Motor neuron (in vitro differentiated cells): ENCODE data around the gene NUPR2. TPM values are rescaled to one million over a fixed set of nuclear protein-coding genes. Genes with fewer than 3 reads are reported as not detected.
"Not testable (repeated sequence)": the region's sequence is repeated elsewhere in the genome, so short reads cannot be mapped to it uniquely, and the experiment has no call there.

Source experiments
- ATAC-seq, 8 experiments: fragments of 200-7000 bp; cut with Tn5 transposase; replicated peaks in 6 of 8; 2 replicates each; pipeline ENCODE4 v1.8.0; 2021; ENCODE audit warnings: mild to moderate bottlenecking in 8 of 8, moderate library complexity in 8 of 8
- H3K27ac ChIP-seq, 2 donors: fragments of 250-450 bp; sonication (Bioruptor Pico); 2 replicates each; pipeline ENCODE4 v1.9.0; 2021; ENCODE audit warnings: antibody characterized with exemption in 2 of 2, mild to moderate bottlenecking in 2 of 2, moderate library complexity in 1 of 2
- H3K4me1 ChIP-seq, 2 donors: fragments of 250-450 bp; sonication (Bioruptor Pico); replicated peaks in 1 of 2; 2 replicates each; pipeline ENCODE4 v1.6.1; 2021; ENCODE audit warnings: antibody characterized with exemption in 2 of 2, mild to moderate bottlenecking in 2 of 2, moderate library complexity in 1 of 2
- H3K4me3 ChIP-seq, 5 donors: fragments of 250-450 bp; sonication (Bioruptor Pico); 2 replicates each; pipeline ENCODE4 v1.9.0; 2021; ENCODE audit warnings: antibody characterized with exemption in 5 of 5, mild to moderate bottlenecking in 5 of 5, moderate library complexity in 4 of 5
- whole genome bisulfite sequencing, 10 experiments: fragments of 450-650 bp; shearing (Covaris generic); methylation state at CpG; one replicate each; pipeline ENCODE4 v1.0.0; 2022; 5-methylcytosine and 5-hydroxymethylcytosine counted together
- in situ Hi-C, 9 experiments: fragments of 400-800 bp; cut with MboI; loops; one replicate each; pipeline ENCODE4 v1.15.0; 2021; ENCODE audit warnings: low sequenced_read_pairs in 9 of 9, low pct_unique_long_range_greater_than_20kb in 2 of 9; ENCODE audit not compliant: unreplicated experiment in 9 of 9
- total RNA-seq, 8 experiments: library from RNA; unstranded; fragments of 300-600 nt; gene quantifications; 2 replicates each; pipeline versions ENCODE4 v1.2.3 to v1.2.4, GENCODE V29; 2022

Gene NUPR2, protein sequence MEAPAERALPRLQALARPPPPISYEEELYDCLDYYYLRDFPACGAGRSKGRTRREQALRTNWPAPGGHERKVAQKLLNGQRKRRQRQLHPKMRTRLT
- total RNA-seq, result not detected

DNA sequence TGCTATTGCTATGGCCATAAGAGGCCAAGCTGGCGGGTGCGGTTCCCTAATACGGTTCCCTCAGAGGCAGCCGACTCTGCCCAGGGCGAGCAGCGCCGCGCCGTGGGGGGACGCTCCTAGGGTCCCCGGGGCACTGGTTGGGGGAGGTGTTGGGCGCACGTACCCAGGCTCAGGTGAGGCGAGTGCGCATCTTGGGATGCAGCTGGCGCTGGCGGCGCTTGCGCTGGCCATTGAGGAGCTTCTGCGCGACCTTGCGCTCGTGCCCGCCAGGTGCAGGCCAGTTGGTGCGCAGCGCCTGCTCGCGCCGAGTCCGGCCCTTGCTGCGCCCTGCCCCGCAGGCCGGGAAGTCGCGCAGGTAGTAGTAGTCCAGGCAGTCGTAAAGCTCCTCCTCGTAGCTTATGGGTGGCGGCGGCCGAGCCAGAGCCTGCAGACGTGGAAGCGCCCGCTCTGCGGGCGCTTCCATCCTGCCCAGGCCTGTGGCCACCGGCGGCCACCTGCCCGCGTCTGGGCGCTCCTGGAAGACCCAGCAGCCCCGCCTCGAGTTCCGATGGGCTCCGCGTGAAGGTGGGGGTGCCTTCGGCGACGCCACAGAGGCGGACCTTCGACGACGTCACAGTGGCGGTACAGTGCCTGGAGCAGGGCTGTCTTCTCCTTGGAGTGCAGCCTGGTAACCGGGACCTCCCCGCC, at the start of gene NUPR2:
Gene NUPR2, minus strand, starts transcription at position 566 of the 687 bp plus-strand sequence. Its CDS starts 103 bp downstream, at position 463.
- Histone ChIP-seq H3K4me3 (no peak within 1 kb of the TSS), H3K27ac (no peak within 1 kb of the TSS), H3K4me1 (no peaks in the 10 kb centered on the region)
- in situ Hi-C loops, result no loop called here
- peak in 1 of 8 experiments; percentile 51 for ATAC-seq
- WGBS, 10 experiments, result 83 to 93% (median 90%) methylated on average over 2 to 6 of the region's 65 CpGs; no CpG with 5 or more reads in 7 of the 10 experiments

DNA sequence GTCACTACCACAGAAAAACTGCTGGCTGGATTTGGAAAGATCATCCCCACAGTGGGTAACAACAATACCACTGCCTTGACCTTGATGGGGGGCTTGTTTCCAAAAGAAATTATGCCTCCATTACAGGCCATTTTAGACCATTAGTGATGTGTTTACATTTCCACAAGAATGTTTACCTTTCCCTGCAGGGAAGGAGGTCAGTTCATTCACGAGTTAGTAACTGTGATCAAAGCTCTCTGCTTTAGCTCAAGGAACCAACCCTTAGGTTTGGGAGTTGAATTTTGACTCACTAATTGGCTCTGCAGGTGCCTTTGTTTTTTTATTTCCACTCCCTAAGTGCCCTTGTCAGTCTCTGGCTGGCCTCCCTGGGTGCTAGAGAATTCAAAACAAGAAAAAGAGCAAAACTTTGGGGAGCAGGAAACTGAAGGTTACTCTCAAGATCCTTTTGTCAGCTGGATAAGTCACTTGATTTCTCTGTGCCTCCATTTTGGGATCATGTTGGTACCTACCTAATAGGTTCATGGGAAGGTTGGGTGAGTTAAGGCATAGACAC, 41.1 kb upstream of the NUPR2 start:
- no peak for ATAC-seq
- 0 to 11% (median 0%) methylated on average over 1 of the region's 1 CpG; no CpG with 5 or more reads in 4 of the 10 experiments for WGBS, 10 experiments
- no peak overlapping the region for H3K4me3 ChIP-seq
- H3K4me1 ChIP-seq, result no peaks in the 10 kb centered on the region
- no peak overlapping the region for H3K27ac ChIP-seq
- in situ Hi-C loops, result no loop called here

GRCh38 chr7:56131062-56131461, 14.8 kb upstream of the NUPR2 start:
- ATAC-seq, H3K4me1 ChIP-seq, in situ Hi-C loops, H3K4me3 ChIP-seq, H3K27ac ChIP-seq: not testable (repeated sequence)
- 0 to 20% (median 10%) methylated on average over 1 to 2 of the region's 2 CpGs; no CpG with 5 or more reads in 6 of the 10 experiments for WGBS, 10 experiments

DNA sequence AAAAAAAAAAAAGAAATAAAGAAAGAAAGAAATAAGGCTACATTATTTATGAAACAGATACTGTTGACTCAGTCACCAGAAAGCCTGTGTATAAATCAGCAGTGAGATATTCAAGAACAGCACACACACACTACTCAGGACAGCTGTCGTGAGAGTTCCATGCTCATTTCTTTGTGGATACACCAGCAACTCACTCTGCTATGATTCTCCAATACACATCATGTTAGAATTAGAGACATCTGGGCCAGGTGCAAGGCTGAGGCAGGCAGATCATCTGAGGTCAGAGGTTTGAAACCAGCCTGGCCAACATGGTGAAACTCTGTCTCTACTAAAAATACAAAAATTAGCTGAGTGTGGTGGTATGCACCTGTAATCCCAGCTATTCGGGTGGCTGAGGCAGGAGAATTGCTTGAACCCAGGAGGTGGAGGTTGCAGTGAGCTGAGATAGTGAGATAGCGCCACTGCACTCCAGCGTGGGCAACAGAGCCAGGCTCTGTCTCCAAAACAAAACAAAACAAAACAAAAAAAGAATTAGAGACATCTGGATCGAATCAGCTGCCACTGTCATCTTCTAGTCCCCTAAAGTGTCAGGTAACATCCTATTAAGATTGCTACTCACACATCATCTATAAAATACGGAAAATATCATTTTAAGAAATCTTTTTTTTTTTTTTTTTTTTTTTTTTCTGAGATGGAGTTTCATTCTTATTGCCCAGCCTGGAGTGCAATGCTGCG, 11.2 kb upstream of the NUPR2 start:
- 3 to 75% (median 28%) methylated on average over 2 to 6 of the region's 7 CpGs for WGBS, 10 experiments
- H3K27ac ChIP-seq, result no peak overlapping the region
- in situ Hi-C loops, result no loop called here
- ATAC-seq, result no peak
- H3K4me3 ChIP-seq, result no peak overlapping the region
- H3K4me1 ChIP-seq, result no peaks in the 10 kb centered on the region

- ATAC-seq, result no peak
Observed at GRCh38 chr7:56125831-56126230, 9.6 kb upstream of the NUPR2 start.

DNA sequence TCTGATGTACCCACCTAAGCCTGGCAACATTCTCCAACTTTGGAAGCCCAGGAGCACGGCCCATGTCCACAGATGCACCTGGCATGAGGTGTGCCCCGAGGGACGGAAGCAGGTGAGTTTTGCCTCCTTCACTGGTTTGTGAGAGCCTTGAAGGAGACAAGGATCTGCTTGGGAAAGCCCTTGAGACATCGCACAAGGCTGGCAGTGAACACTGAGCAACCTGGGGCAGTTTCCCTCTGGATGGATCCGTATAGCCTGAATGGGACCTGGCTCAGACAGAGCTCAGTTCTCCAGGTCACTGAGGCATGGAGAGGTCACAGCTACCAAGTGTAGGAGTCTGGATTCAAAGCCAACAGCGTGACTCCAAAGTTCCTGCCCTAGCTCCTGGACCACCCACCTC, 8.8 kb upstream of the NUPR2 start:
- Histone ChIP-seq H3K4me1 (no peaks in the 10 kb centered on the region), H3K27ac (no peak overlapping the region), H3K4me3 (no peak overlapping the region)
- WGBS, 10 experiments, result 0 to 60% (median 40%) methylated on average over 1 of the region's 6 CpGs; no CpG with 5 or more reads in 7 of the 10 experiments
- in situ Hi-C loops, result no loop called here
- ATAC-seq, result no peak

More at GRCh38 chr7:56125831-56126230, 9.6 kb upstream of the NUPR2 start:
- Histone ChIP-seq H3K4me1 (no peaks in the 10 kb centered on the region), H3K27ac (no peak overlapping the region), H3K4me3 (no peak overlapping the region)
- 0 to 61% (median 41%) methylated on average over 1 to 8 of the region's 8 CpGs; no CpG with 5 or more reads in 1 of the 10 experiments for WGBS, 10 experiments
- in situ Hi-C loops, result no loop called here

GRCh38 chr7:56121440-56121839, 5.2 kb upstream of the NUPR2 start:
- WGBS, 10 experiments, result 43 to 100% (median 75%) methylated on average over 1 to 6 of the region's 6 CpGs; no CpG with 5 or more reads in 3 of the 10 experiments
- H3K4me3 ChIP-seq, result no peak overlapping the region
- in situ Hi-C loops, result no loop called here
- no peaks in the 10 kb centered on the region for H3K4me1 ChIP-seq
- H3K27ac ChIP-seq, result no peak overlapping the region
- ATAC-seq, result no peak

DNA sequence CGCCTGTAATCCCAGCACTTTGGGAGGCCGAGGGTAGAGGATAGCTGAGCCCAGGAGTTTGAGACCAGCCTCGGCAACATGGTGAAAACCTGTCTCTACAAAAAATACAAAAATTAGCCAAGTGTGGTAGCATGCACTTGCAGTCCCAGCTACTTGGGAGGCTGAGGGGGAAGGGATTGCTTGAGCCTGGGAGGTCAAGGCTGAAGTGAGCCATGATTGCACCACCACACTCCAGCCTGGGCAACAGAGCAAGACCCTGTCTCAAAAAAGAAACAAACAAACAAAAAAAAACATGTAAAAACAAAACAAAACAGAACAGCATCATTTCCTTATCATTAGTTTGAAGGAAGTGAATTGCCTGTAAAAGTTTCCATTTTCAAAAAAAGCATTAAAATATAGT, 4.0 kb downstream of the NUPR2 start:
- H3K4me1 ChIP-seq, H3K4me3 ChIP-seq, in situ Hi-C loops, H3K27ac ChIP-seq, ATAC-seq: not testable (repeated sequence)
- 20 to 80% (median 62%) methylated on average over 1 to 3 of the region's 3 CpGs; no CpG with 5 or more reads in 4 of the 10 experiments for WGBS, 10 experiments

- in situ Hi-C loops, result no loop called here
- H3K4me3 ChIP-seq, result no peak overlapping the region
- H3K4me1 ChIP-seq, result no peaks in the 10 kb centered on the region
- WGBS, 10 experiments, result 0 to 56% methylated on average over 1 of the region's 1 CpG; no CpG with 5 or more reads in 8 of the 10 experiments
- ATAC-seq, result no peak
- no peak overlapping the region for H3K27ac ChIP-seq
Observed at GRCh38 chr7:56110611-56111010, 5.6 kb downstream of the NUPR2 start.

DNA sequence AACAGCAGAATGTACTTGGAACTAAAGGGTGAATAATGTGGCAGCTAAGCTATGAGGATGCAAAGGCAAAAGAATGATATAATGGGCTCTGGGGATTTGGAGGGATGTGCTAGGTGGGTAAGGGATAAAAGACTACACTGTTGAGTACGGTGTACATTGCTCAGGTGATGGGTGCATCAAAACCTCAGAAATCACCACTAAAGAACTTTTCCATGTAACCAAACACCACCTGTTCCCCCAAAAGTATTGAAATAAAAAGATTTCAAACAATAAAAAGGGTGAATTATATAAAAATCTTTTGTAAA, 8.3 kb downstream of the NUPR2 start:
- peaks cover 0 to 4% of the 10 kb centered on the region in 2 donors for H3K4me1 ChIP-seq
- ATAC-seq, result no peak
- WGBS, 10 experiments, result 89 to 100% (median 100%) methylated on average over 1 of the region's 1 CpG; no CpG with 5 or more reads in 4 of the 10 experiments
- in situ Hi-C loops, result no loop called here
- no peak overlapping the region for H3K27ac ChIP-seq
- H3K4me3 ChIP-seq, result no peak overlapping the region

GRCh38 chr7:56106108-56107073, 9.8 kb downstream of the NUPR2 start, which contains the start of gene CHCHD2:
Gene CHCHD2, minus strand, starts transcription at chr7:56106476. Its CDS starts 63 bp downstream, at chr7:56106413.
- Histone ChIP-seq H3K4me3 (peak within 1 kb of the TSS; percentile 29 to 94 (median 73)), H3K27ac (peak within 1 kb of the TSS; percentile 82 to 85), H3K4me1 (peaks cover 0 to 4% of the 10 kb centered on the region in 2 donors)
- WGBS, 10 experiments, result 0 to 63% (median 7%) methylated on average over 1 to 20 of the region's 57 CpGs; no CpG with 5 or more reads in 2 of the 10 experiments
- peak; percentile 24 to 100 (median 98) for ATAC-seq
- in situ Hi-C loops, result no loop called here

- ATAC-seq, result peak in 3 of 8 experiments; percentile 10 to 17 (median 12)
- Histone ChIP-seq H3K27ac (peak overlapping the region; percentile 82 to 85), H3K4me1 (peaks cover 0 to 4% of the 10 kb centered on the region in 2 donors), H3K4me3 (peak overlapping the region; percentile 29 to 94 (median 73))
- in situ Hi-C loops, result no loop called here
- WGBS, 10 experiments, result 0 to 100% (median 20%) methylated on average over 1 to 6 of the region's 6 CpGs; no CpG with 5 or more reads in 1 of the 10 experiments
Observed at GRCh38 chr7:56105508-56105907, 10.7 kb downstream of the NUPR2 start.
